ENCODE data around the gene RBM18.

RBM18 gene

GRCh38 chr9:122256206-122256605 is 8.4 kb downstream of the RBM18 start:
- DNase-seq: no peak

- DNase-seq: no peak
These were observed 9.9 kb downstream of the RBM18 start for GRCh38 chr9:122254761-122255160.

GRCh38 chr9:122252796-122253195 is 11.8 kb downstream of the RBM18 start:
- no peak for DNase-seq

GRCh38 chr9:122251351-122251750 is 13.3 kb downstream of the RBM18 start:
- no peak for DNase-seq

- DNase-seq: no peak
These were observed 16.2 kb downstream of the RBM18 start for GRCh38 chr9:122248448-122248865.

GRCh38 chr9:122246666-122247065 is 18.0 kb downstream of the RBM18 start:
- no peak for DNase-seq

GRCh38 chr9:122244349-122244748 is 20.3 kb downstream of the RBM18 start:
- DNase-seq: no peak

- DNase-seq: no peak
These were observed 24.9 kb downstream of the RBM18 start for GRCh38 chr9:122239722-122240121.

- DNase-seq: no peak
These were observed 28.0 kb downstream of the RBM18 start for GRCh38 chr9:122236681-122237080.

- DNase-seq: no peak
These were observed 30.5 kb downstream of the RBM18 start for GRCh38 chr9:122234022-122234748.

GRCh38 chr9:122232796-122233306 is 31.8 kb downstream of the RBM18 start:
- DNase-seq: no peak

GRCh38 chr9:122229485-122229837 is 35.2 kb downstream of the RBM18 start:
- DNase-seq: no peak

GRCh38 chr9:122228568-122229484 is 35.8 kb downstream of the RBM18 start, which contains the start of gene LHX6:
Gene LHX6, minus strand, starts transcription at chr9:122228957. Its CDS starts 217 bp downstream, at chr9:122228740.
- no peak for DNase-seq

GRCh38 chr9:122228191-122228567 is 36.5 kb downstream of the RBM18 start:
- no peak for DNase-seq

- no peak for DNase-seq
These were observed 37.1 kb downstream of the RBM18 start for GRCh38 chr9:122227575-122227900.

GRCh38 chr9:122226758-122227574 is 37.7 kb downstream of the RBM18 start:
- no peak for DNase-seq

GRCh38 chr9:122226142-122226757 is 38.4 kb downstream of the RBM18 start:
- DNase-seq: no peak

- DNase-seq: no peak
These were observed 39.1 kb downstream of the RBM18 start for GRCh38 chr9:122225312-122226141.

- no peak for DNase-seq
These were observed 41.2 kb downstream of the RBM18 start for GRCh38 chr9:122223435-122223834.

- no peak for DNase-seq
These were observed 41.8 kb downstream of the RBM18 start for GRCh38 chr9:122222791-122223190.

- DNase-seq: no peak
These were observed 43.3 kb downstream of the RBM18 start for GRCh38 chr9:122221183-122221811.

Data from activated naive CD4-positive, alpha-beta T cell (primary cell).